Transverse colon (tissue), 4 donors: ENCODE measurements around the gene GALNT1. TPM values are rescaled to one million over a fixed set of nuclear protein-coding genes. Genes with fewer than 3 reads are reported as not detected.

Source experiments
- DNase-seq: peaks from one replicate; pipeline ENCODE4 v3.0.0-alpha.2; 2019
- H3K27ac ChIP-seq, 4 donors: fragments of 200-600 bp; sonication (generic); 2 replicates each; pipeline ENCODE4 v1.5.1; 2016 to 2018; ENCODE audit warnings: inconsistent platforms in 4 of 4
- H3K27me3 ChIP-seq: fragments of 200-600 bp; sonication (generic); 2 replicates; pipeline ENCODE4 v1.5.1; 2017; ENCODE audit warnings: inconsistent platforms
- H3K36me3 ChIP-seq, 4 donors: fragments of 200-600 bp; sonication (generic); 2 replicates each; pipeline ENCODE4 v1.5.1; 2017 to 2019; ENCODE audit warnings: inconsistent platforms in 4 of 4
- H3K4me1 ChIP-seq, 4 donors: fragments of 200-600 bp; sonication (generic); 2 replicates each; pipeline ENCODE4 v1.5.1; 2017 to 2020; ENCODE audit warnings: inconsistent platforms in 4 of 4
- H3K4me3 ChIP-seq, 4 donors: fragments of 200-600 bp; sonication (generic); 1 replicate in 1 of 4; 2 replicates in 3 of 4; pipeline versions ENCODE4 v1.5.1 to v1.6.1; 2017 to 2019; ENCODE audit warnings: inconsistent platforms in 4 of 4
- H3K9me3 ChIP-seq, 2 donors: fragments of 200-600 bp; sonication (generic); 2 replicates each; pipeline ENCODE4 v1.5.1; 2017 to 2019; ENCODE audit warnings: inconsistent platforms in 2 of 2
- EP300 ChIP-seq: sonication (generic); formaldehyde crosslinking; IDR thresholded peaks from one replicate; pipeline ENCODE4 v1.6.1; 2017; ENCODE audit warnings: antibody characterized with exemption, low read depth
- POLR2AphosphoS5 ChIP-seq, 3 donors: sonication (generic); formaldehyde crosslinking; IDR thresholded peaks; one replicate each; pipeline ENCODE4 v1.6.1; 2016; ENCODE audit warnings: antibody characterized with exemption in 3 of 3
- WGBS, 2 donors: methylation state at CpG; one replicate each; pipeline ENCODE4 v1.1.5; 2018; ENCODE audit warnings: low coverage in 1 of 2; 5-methylcytosine and 5-hydroxymethylcytosine counted together
- in situ Hi-C, 4 donors: fragments of 200-750 bp; cut with MboI; loops; one replicate each; pipeline versions ENCODE4 v1.15.0 to v1.15.1; 2017; ENCODE audit warnings: low sequenced_read_pairs in 3 of 4, low pct_ligation_motif_present in 1 of 4, low pct_unique_long_range_greater_than_20kb in 1 of 4
- intact Hi-C: fragments of 100-400 bp; cut with DNase I; formaldehyde crosslinking; loops from one replicate; pipeline ENCODE4 v1.15.1; 2023; ENCODE audit warnings: low total_unique reads
- total RNA-seq, 4 donors: library from RNA; depleted of rRNA; stranded (reverse); fragments of >200 nt; gene quantifications; one replicate each; pipeline ENCODE4 v1.1.0, GENCODE V29; 2016
- TF ChIP-seq, protein P1 (sequence below), 5 experiments: fragments of 200-600 bp in 3 of 5; fragments of 450-650 bp in 2 of 5; sonication (generic) in 3 of 5; IDR thresholded peaks; 1 replicate in 2 of 5; 2 replicates in 3 of 5; pipeline ENCODE4 v1.5.1; 2016 to 2017; ENCODE audit warnings: antibody characterized with exemption in 5 of 5, inconsistent platforms in 3 of 5, mild to moderate bottlenecking in 2 of 5, moderate library complexity in 1 of 5

The GALNT1 gene
- total RNA-seq, 4 donors from 2014 or later = 21.7 to 86.8 (median 57.6) TPM

DNA sequence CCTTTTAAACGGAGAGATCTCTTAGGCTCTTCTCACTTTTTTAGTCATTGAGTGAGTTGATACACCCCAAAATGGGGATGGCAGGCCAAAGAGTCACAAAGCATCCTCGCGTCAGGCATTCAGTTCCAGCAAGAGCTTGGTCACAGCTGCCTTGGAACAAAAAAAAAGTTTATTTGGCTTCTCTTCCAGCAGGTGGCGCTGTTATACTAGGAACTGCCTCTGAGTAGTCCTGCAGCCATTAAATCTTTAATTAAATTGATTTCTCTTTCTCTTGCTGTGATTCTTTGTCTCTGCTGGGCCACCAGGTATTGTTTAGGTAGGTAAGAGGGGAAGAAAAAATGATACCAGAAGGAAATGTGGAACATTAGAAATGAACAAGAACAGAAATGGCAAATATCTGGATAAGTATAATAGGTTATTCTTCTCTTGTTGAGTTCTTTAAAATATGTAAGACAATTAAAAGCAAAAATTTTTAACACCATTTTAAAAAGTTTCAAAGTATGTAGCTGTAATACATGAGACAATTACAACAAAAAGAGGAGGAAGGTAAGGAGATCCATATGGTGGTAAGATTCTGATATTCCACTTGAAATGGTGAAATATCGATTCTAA, 175.1 kb downstream of the GALNT1 start:
- H3K9me3 ChIP-seq = no peaks in the 10 kb centered on the region
- no peaks in the 10 kb centered on the region for H3K4me1 ChIP-seq
- H3K27me3 ChIP-seq = peaks cover 15% of the 10 kb centered on the region
- intact Hi-C loops (loop anchor here (10.0 kb wide), 1 partner anchor 188 kb away; no protein-coding TSS in a partner anchor), in situ Hi-C loops (loop anchor here (5.0 to 25.0 kb wide), 5 partner anchors 181 to 528 kb away; no protein-coding TSS in a partner anchor)
- WGBS, 2 donors = 17 to 23% methylated on average over 5 of the region's 5 CpGs
- TF ChIP-seq, protein P1, sequence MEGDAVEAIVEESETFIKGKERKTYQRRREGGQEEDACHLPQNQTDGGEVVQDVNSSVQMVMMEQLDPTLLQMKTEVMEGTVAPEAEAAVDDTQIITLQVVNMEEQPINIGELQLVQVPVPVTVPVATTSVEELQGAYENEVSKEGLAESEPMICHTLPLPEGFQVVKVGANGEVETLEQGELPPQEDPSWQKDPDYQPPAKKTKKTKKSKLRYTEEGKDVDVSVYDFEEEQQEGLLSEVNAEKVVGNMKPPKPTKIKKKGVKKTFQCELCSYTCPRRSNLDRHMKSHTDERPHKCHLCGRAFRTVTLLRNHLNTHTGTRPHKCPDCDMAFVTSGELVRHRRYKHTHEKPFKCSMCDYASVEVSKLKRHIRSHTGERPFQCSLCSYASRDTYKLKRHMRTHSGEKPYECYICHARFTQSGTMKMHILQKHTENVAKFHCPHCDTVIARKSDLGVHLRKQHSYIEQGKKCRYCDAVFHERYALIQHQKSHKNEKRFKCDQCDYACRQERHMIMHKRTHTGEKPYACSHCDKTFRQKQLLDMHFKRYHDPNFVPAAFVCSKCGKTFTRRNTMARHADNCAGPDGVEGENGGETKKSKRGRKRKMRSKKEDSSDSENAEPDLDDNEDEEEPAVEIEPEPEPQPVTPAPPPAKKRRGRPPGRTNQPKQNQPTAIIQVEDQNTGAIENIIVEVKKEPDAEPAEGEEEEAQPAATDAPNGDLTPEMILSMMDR (IDR thresholded peaks at IDR 0.05) = peak; percentile 73 to 82 (median 76)
- TF ChIP-seq EP300 (no peak), POLR2AphosphoS5 (IDR thresholded peaks at IDR 0.05) (no peak)
- H3K4me3 ChIP-seq = no peak overlapping the region
- DNase-seq = peak; percentile 35
- no peak overlapping the region for H3K27ac ChIP-seq
- H3K36me3 ChIP-seq = no peaks in the 10 kb centered on the region

Other genes starting within 250 kb of the GALNT1 start
- 10 to 100 TPM; 12.7 to 34.5 (median 29.1) TPM for gene ZNF24, start 237.3 kb upstream of the GALNT1 start, total RNA-seq
- 10 to 100 TPM in 1 of 4 donors, 1 to 10 TPM in 2, not detected in 1; 2.7 to 11.6 (median 3.3) TPM for gene ZNF396, start 204.4 kb upstream of the GALNT1 start, total RNA-seq
- 100 to 1,000 TPM in 1 of 4 donors, 10 to 100 TPM in 3; 10.2 to 277 (median 18.0) TPM for gene INO80C, start 83.8 kb upstream of the GALNT1 start, total RNA-seq